A549 (cell line): Measurements from ENCODE around the gene SIPA1L2. TPM values are rescaled to one million over a fixed set of nuclear protein-coding genes. Genes with fewer than 3 reads are reported as not detected.

Experiments
- ATAC-seq, 2 experiments: fragments of 200-7000 bp in 1 of 2; fragments of >200 bp in 1 of 2; cut with Nextera tagmentation in 1 of 2; cut with Tn5 transposase in 1 of 2; 3 replicates each; pipeline versions ENCODE4 v1.8.0 to v1.9.1; 2018 to 2020; ENCODE audit warnings: mild to moderate bottlenecking in 1 of 2, moderate library complexity in 1 of 2
- CTCF ChIA-PET: fragments of 300-600 bp; sonication (Branson Sonifier 250); formaldehyde crosslinking; extraction: SDS; loops from one replicate; lab custom pipeline; 2021; ENCODE audit warnings: antibody characterized with exemption, inconsistent platforms; lab: Yijun Ruan, JAX
- POLR2A ChIA-PET: fragments of 350-600 bp; formaldehyde crosslinking; extraction: SDS; loops from one replicate; lab custom pipeline; 2021; ENCODE audit warnings: antibody characterized with exemption, inconsistent platforms; lab: Yijun Ruan, JAX
- DNase-seq, 2 experiments: peaks; one replicate each; pipeline versions ENCODE4 v3.0.0 to v3.0.0-alpha.2; 2011 to 2016; ENCODE audit warnings: low read depth in 1 of 2, low spot score in 1 of 2
- FAIRE-seq: peaks from 2 replicates; lab custom pipeline; 2011; peaks lifted over from hg19 to GRCh38; lab: Jason Lieb, UNC
- H3K27ac ChIP-seq, 2 experiments: fragments of >200 bp; sonication (Bioruptor Twin); formaldehyde crosslinking; 3 replicates each; pipeline ENCODE4 v1.5.1; 2016 to 2017
- H3K4me1 ChIP-seq: fragments of >200 bp; sonication (Bioruptor Twin); formaldehyde crosslinking; 3 replicates; pipeline ENCODE4 v1.6.1; 2016
- H3K4me2 ChIP-seq: fragments of >200 bp; sonication (Bioruptor Twin); formaldehyde crosslinking; 3 replicates; pipeline ENCODE4 v1.6.1; 2016
- H3K4me3 ChIP-seq: fragments of >200 bp; sonication (Bioruptor Twin); formaldehyde crosslinking; 3 replicates; pipeline ENCODE4 v1.5.1; 2016
- H3K9me3 ChIP-seq: fragments of >200 bp; sonication (Bioruptor Twin); formaldehyde crosslinking; 3 replicates; pipeline ENCODE4 v1.6.1; 2016
- CBX2 ChIP-seq: fragments of 200-600 bp; sonication (generic); IDR thresholded peaks from 2 replicates; pipeline ENCODE4 v1.6.1; 2016; ENCODE audit warnings: low read depth, mild to moderate bottlenecking, borderline replicate concordance
- CHD4 ChIP-seq: fragments of 200-600 bp; sonication (generic); IDR thresholded peaks from 2 replicates; pipeline ENCODE4 v1.6.1; 2016; ENCODE audit warnings: antibody characterized with exemption, mild to moderate bottlenecking, borderline replicate concordance
- CTCF ChIP-seq: fragments of >200 bp; sonication (Bioruptor Twin); formaldehyde crosslinking; IDR thresholded peaks from 3 replicates; pipeline ENCODE4 v1.5.1; 2016
- HEYL ChIP-seq: fragments of 250-450 bp; sonication (Bioruptor Pico); IDR thresholded peaks from 2 replicates; pipeline ENCODE4 v1.8.0; 2021; ENCODE audit warnings: mild to moderate bottlenecking, moderate library complexity
- HMGXB4 ChIP-seq: fragments of 250-450 bp; sonication (Bioruptor Pico); IDR thresholded peaks from 2 replicates; pipeline ENCODE4 v1.5.0; 2021; ENCODE audit warnings: mild to moderate bottlenecking, moderate library complexity, borderline replicate concordance
- HOXA7 ChIP-seq: fragments of 250-450 bp; sonication (Bioruptor Pico); IDR thresholded peaks from 2 replicates; pipeline ENCODE4 v1.5.0; 2020; ENCODE audit warnings: mild to moderate bottlenecking, moderate library complexity
- KDM1A ChIP-seq: fragments of 200-600 bp; sonication (generic); IDR thresholded peaks from 2 replicates; pipeline ENCODE4 v1.6.1; 2016; ENCODE audit warnings: low read depth, mild to moderate bottlenecking
- KDM5A ChIP-seq: fragments of 200-600 bp; sonication (generic); IDR thresholded peaks from 2 replicates; pipeline ENCODE4 v1.6.1; 2016; ENCODE audit warnings: antibody characterized with exemption, mild to moderate bottlenecking
- MAFK ChIP-seq: fragments of 450-650 bp; IDR thresholded peaks from 2 replicates; pipeline ENCODE4 v1.6.1; 2014; ENCODE audit not compliant: partially characterized antibody
- MYC ChIP-seq: IDR thresholded peaks from 2 replicates; pipeline ENCODE4 v1.6.1; 2012; ENCODE audit warnings: mild to moderate bottlenecking, inconsistent platforms, low read length, improper control_type of control experiment, borderline replicate concordance
- RAD21 ChIP-seq, 2 experiments: fragments of >200 bp in 1 of 2; sonication (Bioruptor Twin) in 1 of 2; formaldehyde crosslinking in 1 of 2; IDR thresholded peaks in 1 of 2; conservative IDR thresholded peaks in 1 of 2; 2 replicates in 1 of 2; 3 replicates in 1 of 2; pipeline ENCODE4 v1.6.1; 2012 to 2018; ENCODE audit warnings: inconsistent platforms in 1 of 2
- RARB ChIP-seq: fragments of 250-450 bp; sonication (Bioruptor Pico); IDR thresholded peaks from 2 replicates; pipeline ENCODE4 v1.8.0; 2021; ENCODE audit warnings: mild to moderate bottlenecking, moderate library complexity
- REST ChIP-seq: fragments of 200-600 bp; sonication (generic); IDR thresholded peaks from 2 replicates; pipeline ENCODE4 v1.6.1; 2016; ENCODE audit warnings: antibody characterized with exemption, mild to moderate bottlenecking, moderate library complexity
- SMC3 ChIP-seq: fragments of >200 bp; sonication (Bioruptor Twin); formaldehyde crosslinking; IDR thresholded peaks from 3 replicates; pipeline ENCODE4 v1.6.1; 2018; ENCODE audit warnings: inconsistent platforms
- SREBF2 ChIP-seq: fragments of 450-650 bp; IDR thresholded peaks from 2 replicates; pipeline ENCODE4 v1.6.1; 2014; ENCODE audit warnings: mild to moderate bottlenecking, moderate library complexity
- ZC3H11A ChIP-seq: fragments of 450-650 bp; IDR thresholded peaks from 2 replicates; pipeline ENCODE4 v1.6.1; 2014; ENCODE audit warnings: antibody characterized with exemption, mild to moderate bottlenecking
- ZNF302 ChIP-seq: fragments of 250-450 bp; sonication (Bioruptor Pico); IDR thresholded peaks from 2 replicates; pipeline ENCODE4 v1.9.0; 2021; ENCODE audit warnings: inconsistent platforms, mild to moderate bottlenecking, moderate library complexity
- WGBS: methylation state at CpG from one replicate; pipeline ENCODE4 v1.1.6; 2017; ENCODE audit errors: missing lambda C conversion rate; 5-methylcytosine and 5-hydroxymethylcytosine counted together
- polyA plus RNA-seq, 4 experiments: library from polyadenylated mRNA; depleted of rRNA in 3 of 4; stranded (reverse); fragments of >200 nt; fragmentation: RNase III in 1 of 4; extraction: RNeasy Plus Mini Kit Qiagen cat#74134 plus additional on column Dnase treatment in 1 of 4; gene quantifications; 2 replicates in 3 of 4; 3 replicates in 1 of 4; pipeline ENCODE4 v1.2.3, GENCODE V29; 2011 to 2017

The SIPA1L2 gene
- polyA plus RNA-seq, 2 of the 4 experiments (the other 2 are of a cell fraction): 6.0 to 16.9 TPM

GRCh38 chr1:232641507-232641906, 11.6 kb upstream of the SIPA1L2 start:
- Histone ChIP-seq H3K9me3 (no peaks in the 10 kb centered on the region), H3K27ac (no peak overlapping the region), H3K4me3 (no peak overlapping the region), H3K4me1 (no peaks in the 10 kb centered on the region), H3K4me2 (no peak overlapping the region)
- CTCF ChIA-PET: interaction anchor here (1.3 to 1.7 kb wide), 2 partner anchors 19 to 67 kb away, joined by 3 read pairs; no protein-coding TSS in a partner anchor
- DNase-seq (no peak), FAIRE-seq (no peak), ATAC-seq (no peak)
- POLR2A ChIA-PET: no interaction called here
- 80% methylated on average over 6 of the region's 6 CpGs for WGBS
- no peak for TF ChIP-seq REST
- TF ChIP-seq HOXA7 (CRISPR knock-in tag): no peak
- TF ChIP-seq CBX2: no peak
- no peak for TF ChIP-seq KDM1A
- no peak for TF ChIP-seq SREBF2
- TF ChIP-seq CHD4: no peak
- no peak for TF ChIP-seq ZNF302
- TF ChIP-seq SMC3: no peak
- no peak for TF ChIP-seq MYC
- TF ChIP-seq KDM5A: no peak
- TF ChIP-seq RARB: no peak
- no peak for TF ChIP-seq ZC3H11A

GRCh38 chr1:232636799-232637198, 6.9 kb upstream of the SIPA1L2 start:
- no peaks in the 10 kb centered on the region for H3K9me3 ChIP-seq
- 76% methylated on average over 2 of the region's 2 CpGs for WGBS
- H3K4me2 ChIP-seq: no peak overlapping the region
- DNase-seq (no peak), FAIRE-seq (no peak), ATAC-seq (no peak)
- TF ChIP-seq MAFK: peak; percentile 56
- TF ChIP-seq HMGXB4: no peak
- ChIA-PET POLR2A (no interaction called here), CTCF (interaction anchor here (0.6 to 2.5 kb wide), 9 partner anchors 9 to 604 kb away, joined by 3 to 9 read pairs (median 3); no protein-coding TSS in a partner anchor)
- H3K4me1 ChIP-seq: no peaks in the 10 kb centered on the region
- no peak overlapping the region for H3K4me3 ChIP-seq
- H3K27ac ChIP-seq: peak overlapping the region in 1 of 2 experiments; percentile 45; a peak in 1 of 6 replicates

- CTCF ChIA-PET: interaction anchor here (1.0 to 3.0 kb wide), 3 partner anchors 12 to 605 kb away, joined by 3 to 15 read pairs (median 6); no protein-coding TSS in a partner anchor
- FAIRE-seq (peak; percentile 7), DNase-seq (peak; percentile 58 to 63), ATAC-seq (peak; percentile 74 to 91; a peak in 3 of 6 replicates)
- TF ChIP-seq HEYL (CRISPR knock-in tag) (no peak), KDM1A (no peak), RAD21 (conservative IDR thresholded peaks at IDR 0.05 in 1 of 2, IDR thresholded peaks at IDR 0.05 in 1 of 2) (peak; percentile 81 to 85), SMC3 (peak; percentile 91), CTCF (peak; percentile 84)
- peaks cover 6% of the 10 kb centered on the region; the same call in 2 of the 3 replicates for H3K4me1 ChIP-seq
- H3K9me3 ChIP-seq: no peaks in the 10 kb centered on the region
- POLR2A ChIA-PET: no interaction called here
- H3K27ac ChIP-seq: peak overlapping the region; percentile 8 to 48; a peak in 5 of 6 replicates
- 3% methylated on average over 3 of the region's 3 CpGs for WGBS
- H3K4me3 ChIP-seq: no peak overlapping the region
- H3K4me2 ChIP-seq: no peak overlapping the region
These were observed 5.9 kb upstream of the SIPA1L2 start for GRCh38 chr1:232635778-232636356.
